H9 (cell line): ENCODE measurements around the gene MAST2. TPM values are rescaled to one million over a fixed set of nuclear protein-coding genes. Genes with fewer than 3 reads are reported as not detected.

ENCODE experiments used
- DNase-seq: peaks from one replicate; pipeline ENCODE4 v3.0.0-alpha.2; 2017
- H2AFZ ChIP-seq: one replicate; pipeline ENCODE4 v1.6.1; 2013; ENCODE audit warnings: mild to moderate bottlenecking, low read length, control low read depth, moderate library complexity
- H2AK5ac ChIP-seq: 2 replicates; pipeline ENCODE4 v1.6.1; 2013; ENCODE audit warnings: low read length, control low read depth, mixed read lengths; ENCODE audit not compliant: insufficient read length
- H2BK120ac ChIP-seq: one replicate; pipeline ENCODE4 v1.6.1; 2013; ENCODE audit warnings: low read depth, mild to moderate bottlenecking, low read length, control low read depth, inconsistent platforms; ENCODE audit not compliant: poor library complexity, severe bottlenecking
- H2BK12ac ChIP-seq: 2 replicates; pipeline ENCODE4 v1.6.1; 2013; ENCODE audit warnings: low read length, control low read depth, mixed read lengths, low read depth; ENCODE audit not compliant: insufficient read length
- H2BK15ac ChIP-seq: 2 replicates; pipeline ENCODE4 v1.6.1; 2013; ENCODE audit warnings: low read depth, low read length, control low read depth
- H2BK20ac ChIP-seq: one replicate; pipeline ENCODE4 v1.6.1; 2013; ENCODE audit warnings: low read depth, mild to moderate bottlenecking, low read length, control low read depth, inconsistent platforms; ENCODE audit not compliant: poor library complexity, severe bottlenecking
- H2BK5ac ChIP-seq: 2 replicates; pipeline ENCODE4 v1.6.1; 2013; ENCODE audit warnings: low read length, control low read depth, mixed read lengths; ENCODE audit not compliant: insufficient read length
- H3K14ac ChIP-seq: 2 replicates; pipeline ENCODE4 v1.6.1; 2013; ENCODE audit warnings: low read length, control low read depth; ENCODE audit not compliant: insufficient read depth
- H3K18ac ChIP-seq: 2 replicates; pipeline ENCODE4 v1.6.1; 2013; ENCODE audit warnings: low read depth, mild to moderate bottlenecking, mixed read lengths, low read length, control low read depth; ENCODE audit not compliant: insufficient read length
- H3K23ac ChIP-seq: 2 replicates; pipeline ENCODE4 v1.6.1; 2013; ENCODE audit warnings: low read length, control low read depth, mixed read lengths, low read depth; ENCODE audit not compliant: insufficient read length
- H3K23me2 ChIP-seq: 2 replicates; pipeline ENCODE4 v1.6.1; 2013; ENCODE audit warnings: low read depth, mild to moderate bottlenecking, mixed read lengths, low read length, control low read depth; ENCODE audit not compliant: insufficient read length, poor library complexity, severe bottlenecking
- H3K27ac ChIP-seq: 2 replicates; pipeline ENCODE4 v1.5.1; 2013; ENCODE audit warnings: low read length, control low read depth, mixed read lengths, low read depth; ENCODE audit not compliant: insufficient read length
- H3K27me3 ChIP-seq: 2 replicates; pipeline ENCODE4 v1.6.1; 2013; ENCODE audit warnings: low read length, control low read depth, inconsistent platforms; ENCODE audit not compliant: insufficient read depth
- H3K4ac ChIP-seq: 2 replicates; pipeline ENCODE4 v1.6.1; 2013; ENCODE audit warnings: low read depth, mild to moderate bottlenecking, control low read depth, inconsistent platforms, low read length, moderate library complexity
- H3K4me1 ChIP-seq: 2 replicates; pipeline ENCODE4 v1.6.1; 2013; ENCODE audit warnings: low read length, control low read depth, inconsistent platforms; ENCODE audit not compliant: insufficient read depth
- H3K4me2 ChIP-seq: 2 replicates; pipeline ENCODE4 v1.6.1; 2013; ENCODE audit warnings: low read length, control low read depth, mixed read lengths; ENCODE audit not compliant: insufficient read length, insufficient read depth
- H3K56ac ChIP-seq: 2 replicates; pipeline ENCODE4 v1.6.1; 2013; ENCODE audit warnings: low read depth, mild to moderate bottlenecking, mixed read lengths, low read length, control low read depth; ENCODE audit not compliant: insufficient read length
- H3K79me1 ChIP-seq: 2 replicates; pipeline ENCODE4 v1.6.1; 2013; ENCODE audit warnings: low read depth, mild to moderate bottlenecking, moderate library complexity, low read length, control low read depth, inconsistent platforms; ENCODE audit not compliant: insufficient read depth, poor library complexity, severe bottlenecking
- H3K79me2 ChIP-seq: 2 replicates; pipeline ENCODE4 v1.6.1; 2013; ENCODE audit warnings: low read length, control low read depth, inconsistent platforms; ENCODE audit not compliant: insufficient read depth
- H3K9ac ChIP-seq: 2 replicates; pipeline ENCODE4 v1.6.1; 2013; ENCODE audit warnings: low read length, control low read depth, mixed read lengths; ENCODE audit not compliant: insufficient read length; ENCODE audit errors: extremely low read depth
- H3K9me3 ChIP-seq: one replicate; pipeline ENCODE4 v1.6.1; 2013; ENCODE audit warnings: low read depth, low read length, inconsistent platforms; ENCODE audit not compliant: control insufficient read depth
- H3T11ph ChIP-seq: one replicate; pipeline ENCODE4 v1.6.1; 2013; ENCODE audit warnings: mild to moderate bottlenecking, low read length, control low read depth, inconsistent platforms
- H4K20me1 ChIP-seq: one replicate; pipeline ENCODE4 v1.6.1; 2013; ENCODE audit not compliant: control insufficient read depth, insufficient read length, insufficient read depth
- H4K5ac ChIP-seq: 2 replicates; pipeline ENCODE4 v1.6.1; 2013; ENCODE audit warnings: low read depth, mild to moderate bottlenecking, mixed read lengths, low read length, control low read depth; ENCODE audit not compliant: insufficient read length
- H4K8ac ChIP-seq: replicated peaks from 2 replicates; pipeline ENCODE4 v1.6.1; 2013; ENCODE audit warnings: low read length, control low read depth, mixed read lengths, low read depth; ENCODE audit not compliant: insufficient read length
- H4K91ac ChIP-seq: 2 replicates; pipeline ENCODE4 v1.6.1; 2013; ENCODE audit warnings: low read depth, mild to moderate bottlenecking, moderate library complexity, mixed read lengths, low read length, control low read depth; ENCODE audit not compliant: insufficient read length
- H3K27ac Mint-ChIP-seq, 3 experiments: 2 replicates in 2 of 3; 3 replicates in 1 of 3; pipeline ENCODE4 v1.8.0; 2020 to 2021; ENCODE audit warnings: mixed read lengths in 3 of 3, mild to moderate bottlenecking in 1 of 3, moderate library complexity in 1 of 3
- H3K27me3 Mint-ChIP-seq: 2 replicates; pipeline ENCODE4 v1.8.0; 2021; ENCODE audit warnings: low read depth, mild to moderate bottlenecking, moderate library complexity, mixed read lengths
- H3K36me3 Mint-ChIP-seq, 3 experiments: 2 replicates in 2 of 3; 3 replicates in 1 of 3; pipeline ENCODE4 v1.8.0; 2020 to 2021; ENCODE audit warnings: low read depth in 3 of 3, mixed read lengths in 3 of 3; ENCODE audit not compliant: insufficient read depth in 1 of 3
- H3K4me1 Mint-ChIP-seq, 2 experiments: 2 replicates each; pipeline ENCODE4 v1.8.0; 2020; ENCODE audit warnings: mixed read lengths in 2 of 2
- H3K4me3 Mint-ChIP-seq, 2 experiments: 2 replicates in 1 of 2; 3 replicates in 1 of 2; pipeline ENCODE4 v1.8.0; 2020 to 2021; ENCODE audit warnings: mild to moderate bottlenecking in 2 of 2, mixed read lengths in 2 of 2, moderate library complexity in 1 of 2
- H3K9me3 Mint-ChIP-seq, 2 experiments: 2 replicates in 1 of 2; 3 replicates in 1 of 2; pipeline ENCODE4 v1.8.0; 2020; ENCODE audit warnings: mild to moderate bottlenecking in 2 of 2, mixed read lengths in 2 of 2, moderate library complexity in 1 of 2
- CTCF ChIP-seq: fragments of 200-600 bp; sonication (generic); conservative IDR thresholded peaks from 3 replicates; pipeline ENCODE4 v1.8.0; 2021; ENCODE audit warnings: antibody characterized with exemption, mild to moderate bottlenecking
- WGBS: extraction: QIAGEN DNeasy Blood & Tissue Kit; methylation state at CpG from one replicate; pipeline ENCODE4 v1.1.7; 2013; ENCODE audit warnings: missing lambda C conversion rate, low lambda C conversion rate, mixed read lengths; ENCODE audit not compliant: insufficient read length; ENCODE audit errors: extremely low coverage; 5-methylcytosine and 5-hydroxymethylcytosine counted together
- total RNA-seq: library from RNA; stranded (reverse); gene quantifications from 2 replicates; pipeline ENCODE4 v1.2.1, GENCODE V29; 2021

MAST2 gene
- total RNA-seq, 1 experiment from 2014 or later, result 28.8 TPM

DNA sequence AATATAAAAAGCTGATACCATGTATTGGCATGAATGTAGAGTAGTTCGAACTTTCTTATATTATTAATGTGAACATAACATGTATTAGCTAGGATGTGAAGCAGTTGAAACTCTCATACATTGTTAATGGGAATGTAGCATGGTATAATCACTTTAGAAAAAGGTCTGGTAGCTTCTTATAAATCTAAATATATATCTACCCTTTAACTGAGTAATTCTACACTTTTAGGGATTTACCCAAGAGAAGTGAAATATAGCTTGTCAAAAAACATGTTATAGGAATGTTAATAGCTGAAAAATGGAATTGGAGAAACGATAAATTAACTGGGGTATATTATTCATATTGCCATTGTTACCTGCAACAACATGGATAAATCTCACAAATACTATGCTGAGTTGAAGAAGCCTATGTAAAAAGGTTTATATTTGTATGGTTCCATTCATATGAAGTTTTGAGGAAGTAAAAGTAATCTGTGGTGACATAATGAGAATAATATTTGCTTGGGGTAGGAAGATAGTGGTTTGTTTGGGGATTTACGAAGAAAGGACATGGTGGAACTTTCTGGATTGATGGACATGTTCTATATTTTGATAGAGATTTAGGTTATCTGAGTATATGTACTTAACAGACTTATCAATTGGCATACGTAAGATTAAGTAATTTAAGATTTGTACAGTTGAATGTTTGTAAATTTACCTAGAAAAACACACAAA, 76.6 kb downstream of the MAST2 start:
- no peaks in the 10 kb centered on the region for H3K79me2 ChIP-seq
- H2BK20ac ChIP-seq, result no peak overlapping the region
- H3K36me3 Mint-ChIP-seq, result no peaks in the 10 kb centered on the region; a peak in 2 of 7 replicates
- DNase-seq, result no peak
- no peak overlapping the region for H2BK5ac ChIP-seq
- H3K9me3 ChIP-seq, result no peaks in the 10 kb centered on the region
- H2BK15ac ChIP-seq, result no peak overlapping the region
- H3K79me1 ChIP-seq, result no peaks in the 10 kb centered on the region
- H3K9ac ChIP-seq, result no peak overlapping the region
- no peaks in the 10 kb centered on the region for H3K27me3 ChIP-seq
- H4K5ac ChIP-seq, result no peak overlapping the region
- no peaks in the 10 kb centered on the region for H3K9me3 Mint-ChIP-seq
- H3K27me3 Mint-ChIP-seq, result no peaks in the 10 kb centered on the region
- no peak overlapping the region for H3K4me2 ChIP-seq
- no peaks in the 10 kb centered on the region for H3K23me2 ChIP-seq
- H3K4me1 ChIP-seq, result no peaks in the 10 kb centered on the region
- H3K4ac ChIP-seq, result no peak overlapping the region
- 100% methylated on average over 1 of the region's 4 CpGs for WGBS
- H3K18ac ChIP-seq, result no peak overlapping the region
- H4K8ac ChIP-seq, result no peak overlapping the region
- no peak overlapping the region for H2AFZ ChIP-seq
- no peak overlapping the region for H3K56ac ChIP-seq
- no peak overlapping the region for H4K91ac ChIP-seq
- H2AK5ac ChIP-seq, result no peak overlapping the region
- H4K20me1 ChIP-seq, result no peaks in the 10 kb centered on the region
- H3K27ac Mint-ChIP-seq, result no peak overlapping the region; a peak in 1 of 7 replicates
- no peak overlapping the region for H3K4me3 Mint-ChIP-seq
- no peak overlapping the region for H3K23ac ChIP-seq
- no peak overlapping the region for H3K14ac ChIP-seq
- H3T11ph ChIP-seq, result no peak overlapping the region
- H3K4me1 Mint-ChIP-seq, result no peaks in the 10 kb centered on the region
- no peak overlapping the region for H2BK120ac ChIP-seq
- H2BK12ac ChIP-seq, result no peak overlapping the region
- no peak for TF ChIP-seq CTCF
- no peak overlapping the region for H3K27ac ChIP-seq
